Testis (tissue), 2 donors: Measurements from ENCODE around the gene CCDC116.

Experiments
- POLR2A ChIP-seq: fragments of 450-650 bp; IDR thresholded peaks from one replicate; pipeline ENCODE4 v1.6.1; 2017; ENCODE audit warnings: antibody characterized with exemption, mild to moderate bottlenecking, moderate library complexity
- TF ChIP-seq, protein P1 (sequence below), 3 experiments: fragments of 450-650 bp in 2 of 3; fragments of 200-600 bp in 1 of 3; sonication (generic) in 1 of 3; IDR thresholded peaks; one replicate each; pipeline ENCODE4 v1.5.1; 2016 to 2019; ENCODE audit warnings: antibody characterized with exemption in 3 of 3, mild to moderate bottlenecking in 2 of 3, moderate library complexity in 1 of 3

DNA sequence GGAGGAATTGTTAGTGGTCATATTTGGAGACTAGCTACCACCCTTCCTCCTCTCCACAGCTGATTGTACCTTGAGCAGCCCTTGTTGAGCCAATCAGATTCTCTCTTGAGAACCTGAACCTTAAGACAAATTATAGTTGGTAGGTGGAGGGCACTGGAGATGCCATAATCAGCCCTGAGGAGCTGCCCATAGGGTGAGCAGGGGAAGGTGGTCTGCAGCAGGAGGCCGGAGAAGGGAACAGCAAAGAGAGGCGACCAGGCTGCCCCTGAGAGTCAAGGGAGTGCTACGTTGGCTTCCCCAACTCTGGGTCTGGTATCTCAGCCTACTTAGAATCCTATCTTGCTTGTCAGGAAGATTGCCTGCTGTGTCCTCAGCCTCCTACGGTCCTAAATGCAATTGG is 6.8 kb downstream of the CCDC116 start:
- TF ChIP-seq, protein P1, sequence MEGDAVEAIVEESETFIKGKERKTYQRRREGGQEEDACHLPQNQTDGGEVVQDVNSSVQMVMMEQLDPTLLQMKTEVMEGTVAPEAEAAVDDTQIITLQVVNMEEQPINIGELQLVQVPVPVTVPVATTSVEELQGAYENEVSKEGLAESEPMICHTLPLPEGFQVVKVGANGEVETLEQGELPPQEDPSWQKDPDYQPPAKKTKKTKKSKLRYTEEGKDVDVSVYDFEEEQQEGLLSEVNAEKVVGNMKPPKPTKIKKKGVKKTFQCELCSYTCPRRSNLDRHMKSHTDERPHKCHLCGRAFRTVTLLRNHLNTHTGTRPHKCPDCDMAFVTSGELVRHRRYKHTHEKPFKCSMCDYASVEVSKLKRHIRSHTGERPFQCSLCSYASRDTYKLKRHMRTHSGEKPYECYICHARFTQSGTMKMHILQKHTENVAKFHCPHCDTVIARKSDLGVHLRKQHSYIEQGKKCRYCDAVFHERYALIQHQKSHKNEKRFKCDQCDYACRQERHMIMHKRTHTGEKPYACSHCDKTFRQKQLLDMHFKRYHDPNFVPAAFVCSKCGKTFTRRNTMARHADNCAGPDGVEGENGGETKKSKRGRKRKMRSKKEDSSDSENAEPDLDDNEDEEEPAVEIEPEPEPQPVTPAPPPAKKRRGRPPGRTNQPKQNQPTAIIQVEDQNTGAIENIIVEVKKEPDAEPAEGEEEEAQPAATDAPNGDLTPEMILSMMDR (IDR thresholded peaks at IDR 0.05) = no peak
- no peak for TF ChIP-seq POLR2A
